LNCAP (cell line): ENCODE measurements around the gene CMTM1.

ENCODE experiments used
- CTCF ChIP-seq: fragments of 450-650 bp; IDR thresholded peaks from 2 replicates; pipeline ENCODE4 v1.5.1; 2017; ENCODE audit warnings: mild to moderate bottlenecking

The CMTM1 gene

DNA sequence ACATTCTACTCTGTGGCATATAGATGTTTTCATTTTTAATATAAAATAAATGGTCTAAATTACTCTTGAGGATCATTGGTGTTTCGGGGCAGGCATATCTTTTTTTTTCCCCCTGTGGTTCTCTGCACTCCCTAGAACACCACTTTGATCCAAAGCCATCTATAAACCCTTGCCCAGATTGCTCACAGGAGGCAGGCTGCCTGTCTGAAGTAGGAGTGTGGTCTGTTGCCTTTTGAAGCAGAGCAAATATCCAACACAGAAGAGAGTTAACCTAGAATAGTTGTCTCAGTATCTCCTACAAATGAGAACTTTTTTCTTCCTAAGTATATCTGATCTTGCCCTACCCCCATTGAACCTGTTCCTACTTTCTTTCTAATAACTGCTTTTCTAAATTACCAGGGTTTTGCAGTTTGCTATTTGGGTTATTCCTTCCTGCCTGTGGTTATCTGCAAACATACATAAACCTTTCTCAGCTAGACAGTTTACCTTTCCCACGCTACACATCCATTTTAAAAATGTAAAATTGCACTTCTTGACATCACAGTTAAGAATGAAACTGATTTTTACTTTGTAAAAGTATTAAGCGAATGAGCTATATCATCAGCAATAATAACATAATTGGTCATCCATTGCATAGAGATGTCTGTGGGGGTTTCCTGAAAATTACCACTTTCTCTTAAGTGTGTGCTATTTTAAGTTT lies 4.7 kb upstream of the CMTM1 start:
- no peak for TF ChIP-seq CTCF

- peak; percentile 25; the same call in 1 of the 2 replicates for TF ChIP-seq CTCF
Measured at GRCh38 chr16:66562409-66562808, 3.8 kb upstream of the CMTM1 start.

GRCh38 chr16:66562986-66563385 lies 3.3 kb upstream of the CMTM1 start:
- no peak for TF ChIP-seq CTCF

DNA sequence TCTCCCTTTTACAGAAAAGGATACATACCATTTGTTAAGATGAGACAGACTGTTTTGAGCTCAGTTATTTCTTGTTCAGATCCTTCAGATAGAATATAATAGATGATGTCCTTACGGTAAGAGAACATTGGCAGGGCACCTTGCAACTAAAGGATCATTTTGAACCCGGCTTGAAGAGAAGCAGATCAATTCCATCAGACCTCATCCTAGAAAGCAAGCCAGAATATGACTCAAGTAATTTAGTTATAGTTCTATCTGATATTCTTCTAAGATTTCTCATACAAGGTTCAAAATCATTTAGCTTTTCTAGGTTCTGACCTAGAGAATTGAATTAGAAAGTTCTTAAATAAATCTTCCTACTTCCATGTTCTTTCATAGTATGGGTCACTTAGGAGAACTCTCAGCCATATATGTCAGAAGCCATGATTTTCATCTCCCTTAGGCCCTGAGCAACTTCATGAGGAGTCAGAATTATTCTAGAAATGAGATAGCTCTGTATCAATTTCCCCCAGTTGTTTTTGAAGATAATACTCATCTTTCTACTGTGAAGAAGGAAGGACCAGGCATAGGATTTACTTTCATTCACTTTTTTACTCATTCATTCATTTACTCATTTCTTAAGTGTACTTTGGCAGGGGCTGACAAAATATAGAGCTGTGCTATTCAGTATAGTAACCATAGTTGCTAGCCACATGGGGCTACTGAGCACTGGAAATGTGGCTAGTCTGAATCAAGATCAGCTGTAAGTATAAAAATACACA lies 2.5 kb upstream of the CMTM1 start:
- no peak for TF ChIP-seq CTCF

DNA sequence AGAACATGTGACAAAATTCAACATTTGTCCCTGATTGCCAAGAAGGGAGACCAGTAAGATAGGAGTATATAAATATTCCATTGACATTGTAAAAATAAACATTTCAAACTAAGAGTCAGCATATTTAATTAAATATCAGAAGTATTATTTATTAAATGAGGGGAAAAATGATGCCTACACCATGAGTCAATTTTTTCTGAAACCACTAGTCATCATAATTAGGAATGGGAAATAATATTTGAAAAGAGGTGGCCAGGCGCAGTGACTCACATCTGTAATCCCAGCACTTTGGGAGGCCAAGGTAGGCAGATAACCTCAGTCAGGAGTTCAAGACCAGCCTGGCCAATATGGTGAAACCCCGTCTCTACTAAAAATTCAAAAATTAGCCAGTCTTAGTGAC lies 2.1 kb downstream of the CMTM1 start:
- TF ChIP-seq CTCF, result no peak

GRCh38 chr16:66569131-66569530 lies 2.9 kb downstream of the CMTM1 start:
- TF ChIP-seq CTCF, result no peak

DNA sequence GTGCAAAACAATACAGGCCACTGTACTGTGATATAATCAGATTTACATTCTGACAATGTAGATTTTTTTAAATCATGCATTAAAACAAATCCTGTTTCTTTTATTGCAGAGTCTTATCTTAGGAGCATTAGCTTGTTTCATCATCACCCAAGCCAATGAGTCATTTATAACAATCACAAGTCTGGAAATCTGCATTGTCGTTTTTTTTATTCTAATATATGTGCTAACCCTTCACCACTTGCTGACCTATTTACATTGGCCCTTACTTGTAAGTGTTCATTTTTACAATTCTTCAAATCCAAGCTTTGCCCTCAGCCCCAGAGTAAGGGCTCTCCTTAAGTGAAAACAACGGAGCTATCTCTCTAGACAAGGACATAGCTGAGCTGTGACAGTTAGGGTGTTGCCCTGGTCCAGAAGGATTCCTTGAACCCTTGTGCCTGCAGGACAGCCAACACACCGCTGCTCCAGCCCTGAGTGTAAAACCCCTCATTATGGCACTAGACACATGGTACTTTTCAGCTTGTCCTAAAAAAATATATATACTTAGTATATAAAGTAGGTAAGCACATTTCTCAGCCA lies 3.7 kb downstream of the CMTM1 start:
- TF ChIP-seq CTCF, result no peak
